T follicular helper cell (primary cell): ENCODE data around the gene NBEA.

Experiments
- DNase-seq: peaks from one replicate; pipeline ENCODE4 v3.0.0-alpha.2; 2020; ENCODE audit warnings: low read depth

NBEA gene

GRCh38 chr13:35501661-35502235 lies 559.7 kb downstream of the NBEA start:
- no peak for DNase-seq

- DNase-seq = no peak
Measured at GRCh38 chr13:35502456-35502855, 560.4 kb downstream of the NBEA start.

GRCh38 chr13:35512271-35512920 lies 570.3 kb downstream of the NBEA start:
- DNase-seq = no peak

GRCh38 chr13:35514061-35514477 lies 572.0 kb downstream of the NBEA start:
- no peak for DNase-seq

GRCh38 chr13:35514801-35515502 lies 572.9 kb downstream of the NBEA start:
- DNase-seq = no peak

GRCh38 chr13:35518337-35518946 lies 576.4 kb downstream of the NBEA start:
- no peak for DNase-seq

GRCh38 chr13:35524171-35524570 lies 582.1 kb downstream of the NBEA start:
- no peak for DNase-seq

- DNase-seq = no peak
Measured at GRCh38 chr13:35526577-35526976, 584.5 kb downstream of the NBEA start.

- no peak for DNase-seq
Measured at GRCh38 chr13:35527451-35527850, 585.4 kb downstream of the NBEA start.

- no peak for DNase-seq
Measured at GRCh38 chr13:35530147-35530546, 588.1 kb downstream of the NBEA start.

GRCh38 chr13:35530581-35530980 lies 588.5 kb downstream of the NBEA start:
- DNase-seq = no peak

- DNase-seq = no peak
Measured at GRCh38 chr13:35531526-35531925, 589.5 kb downstream of the NBEA start.

- no peak for DNase-seq
Measured at GRCh38 chr13:35534343-35534742, 592.3 kb downstream of the NBEA start.

- DNase-seq = no peak
Measured at GRCh38 chr13:35548790-35549189, 606.7 kb downstream of the NBEA start.

GRCh38 chr13:35549481-35549880 lies 607.4 kb downstream of the NBEA start:
- DNase-seq = no peak

- DNase-seq = no peak
Measured at GRCh38 chr13:35552172-35552844, 610.2 kb downstream of the NBEA start.

GRCh38 chr13:35554972-35555623 lies 613.0 kb downstream of the NBEA start:
- DNase-seq = no peak

GRCh38 chr13:35557475-35557874 lies 615.4 kb downstream of the NBEA start:
- no peak for DNase-seq

GRCh38 chr13:35561540-35561939 lies 619.5 kb downstream of the NBEA start:
- no peak for DNase-seq

GRCh38 chr13:35565273-35565672 lies 623.2 kb downstream of the NBEA start:
- DNase-seq = no peak

- no peak for DNase-seq
Measured at GRCh38 chr13:35566340-35566739, 624.3 kb downstream of the NBEA start.
